Mesenchymal stem cell (in vitro differentiated cells and primary cell): ENCODE data around the gene SCUBE3.

Experiments
- DNase-seq: peaks from one replicate; pipeline ENCODE4 v3.0.0-alpha.2; 2013
- H2AFZ ChIP-seq: one replicate; pipeline ENCODE4 v1.6.1; 2013; ENCODE audit warnings: low read depth, mild to moderate bottlenecking, control low read depth, inconsistent platforms, low read length, moderate library complexity
- H2AK5ac ChIP-seq: 2 replicates; pipeline ENCODE4 v1.6.1; 2013; ENCODE audit warnings: low read length, moderate library complexity, mild to moderate bottlenecking, inconsistent platforms; ENCODE audit not compliant: severe bottlenecking
- H2BK120ac ChIP-seq: one replicate; pipeline ENCODE4 v1.6.1; 2013; ENCODE audit warnings: low read depth, mild to moderate bottlenecking, inconsistent platforms, low read length, moderate library complexity
- H2BK12ac ChIP-seq, 2 experiments: one replicate each; pipeline ENCODE4 v1.6.1; 2013; ENCODE audit warnings: inconsistent platforms in 2 of 2, low read length in 2 of 2, mild to moderate bottlenecking in 2 of 2, moderate library complexity in 2 of 2, control low read depth in 1 of 2
- H2BK15ac ChIP-seq: one replicate; pipeline ENCODE4 v1.6.1; 2013; ENCODE audit warnings: mild to moderate bottlenecking, low read depth, inconsistent platforms; ENCODE audit not compliant: poor library complexity, severe bottlenecking
- H2BK5ac ChIP-seq: 2 replicates; pipeline ENCODE4 v1.6.1; 2013; ENCODE audit warnings: low read depth, mild to moderate bottlenecking, low read length, control low read depth, inconsistent platforms; ENCODE audit not compliant: poor library complexity, severe bottlenecking
- H3K14ac ChIP-seq, 2 experiments: one replicate each; pipeline ENCODE4 v1.6.1; 2013; ENCODE audit warnings: inconsistent platforms in 2 of 2, low read length in 2 of 2, control low read depth in 1 of 2, mild to moderate bottlenecking in 1 of 2, moderate library complexity in 1 of 2
- H3K18ac ChIP-seq, 2 experiments: one replicate each; pipeline ENCODE4 v1.6.1; 2013; ENCODE audit warnings: inconsistent platforms in 2 of 2, low read length in 2 of 2, control low read depth in 1 of 2, low read depth in 1 of 2, mild to moderate bottlenecking in 1 of 2
- H3K23ac ChIP-seq, 2 experiments: one replicate each; pipeline ENCODE4 v1.6.1; 2013; ENCODE audit warnings: inconsistent platforms in 2 of 2, low read length in 2 of 2, mild to moderate bottlenecking in 2 of 2, moderate library complexity in 2 of 2, control low read depth in 1 of 2
- H3K27ac ChIP-seq: 2 replicates; pipeline ENCODE4 v1.5.1; 2013; ENCODE audit warnings: mild to moderate bottlenecking, moderate library complexity, low read length, control low read depth, inconsistent platforms; ENCODE audit not compliant: poor library complexity, severe bottlenecking
- H3K27me3 ChIP-seq, 2 experiments: 2 replicates each; pipeline versions ENCODE4 v1.6.1 to v1.7.0; 2013; ENCODE audit warnings: low read length in 2 of 2, mild to moderate bottlenecking in 2 of 2, moderate library complexity in 2 of 2, control low read depth in 1 of 2, inconsistent platforms in 1 of 2; ENCODE audit not compliant: control insufficient read depth in 1 of 2, insufficient read depth in 1 of 2
- H3K36me3 ChIP-seq, 2 experiments: 2 replicates each; pipeline versions ENCODE4 v1.6.1 to v1.7.0; 2013; ENCODE audit warnings: low read length in 2 of 2, control low read depth in 1 of 2, inconsistent platforms in 1 of 2, low read depth in 1 of 2, mild to moderate bottlenecking in 1 of 2; ENCODE audit not compliant: insufficient read depth in 2 of 2, control insufficient read depth in 1 of 2
- H3K4ac ChIP-seq, 2 experiments: one replicate each; pipeline ENCODE4 v1.6.1; 2013; ENCODE audit warnings: inconsistent platforms in 2 of 2, low read length in 2 of 2, mild to moderate bottlenecking in 2 of 2, moderate library complexity in 2 of 2, control low read depth in 1 of 2, low read depth in 1 of 2
- H3K4me1 ChIP-seq: 2 replicates; pipeline ENCODE4 v1.6.1; 2013; ENCODE audit warnings: low read depth, low read length, control low read depth; ENCODE audit not compliant: control insufficient read depth, insufficient read depth
- H3K4me2 ChIP-seq: 2 replicates; pipeline ENCODE4 v1.6.1; 2013; ENCODE audit warnings: low read length, mild to moderate bottlenecking, inconsistent platforms; ENCODE audit not compliant: poor library complexity, severe bottlenecking
- H3K4me3 ChIP-seq, 2 experiments: 2 replicates each; pipeline versions ENCODE4 v1.5.1 to v1.7.0; 2013; ENCODE audit warnings: low read length in 2 of 2, mild to moderate bottlenecking in 2 of 2, control low read depth in 1 of 2, low read depth in 1 of 2; ENCODE audit not compliant: insufficient read depth in 1 of 2
- H3K79me1 ChIP-seq: replicated peaks from 2 replicates; pipeline ENCODE4 v1.6.1; 2013; ENCODE audit warnings: mild to moderate bottlenecking, control low read depth, low read length, inconsistent platforms; ENCODE audit not compliant: poor library complexity, severe bottlenecking
- H3K9ac ChIP-seq: 2 replicates; pipeline ENCODE4 v1.7.0; 2013; ENCODE audit warnings: mild to moderate bottlenecking, low read length, moderate library complexity
- H3K9me3 ChIP-seq: 2 replicates; pipeline ENCODE4 v1.7.0; 2013; ENCODE audit warnings: mild to moderate bottlenecking, low read length; ENCODE audit not compliant: control insufficient read depth
- H4K8ac ChIP-seq: one replicate; pipeline ENCODE4 v1.6.1; 2013; ENCODE audit warnings: inconsistent platforms, mild to moderate bottlenecking, low read length, moderate library complexity
- H4K91ac ChIP-seq: one replicate; pipeline ENCODE4 v1.6.1; 2013; ENCODE audit warnings: mild to moderate bottlenecking, low read length, inconsistent platforms
- WGBS: methylation state at CpG from one replicate; pipeline ENCODE4 v1.1.7; 2013; ENCODE audit warnings: mixed read lengths; 5-methylcytosine and 5-hydroxymethylcytosine counted together

Gene SCUBE3

GRCh38 chr6:35229304-35229703 lies 15.5 kb downstream of the SCUBE3 start:
- H3K79me1 ChIP-seq, result peaks cover 3% of the 10 kb centered on the region
- no peak overlapping the region for H4K8ac ChIP-seq
- H2AK5ac ChIP-seq, result no peak overlapping the region
- H3K4me2 ChIP-seq, result no peak overlapping the region
- no peak overlapping the region for H2BK120ac ChIP-seq
- no peak overlapping the region for H2AFZ ChIP-seq
- no peak overlapping the region for H4K91ac ChIP-seq
- no peak overlapping the region for H3K23ac ChIP-seq
- H3K4ac ChIP-seq, result no peak overlapping the region
- 85% methylated on average over 2 of the region's 5 CpGs for WGBS
- H3K4me1 ChIP-seq, result peaks cover 1% of the 10 kb centered on the region
- no peak overlapping the region for H3K14ac ChIP-seq
- no peak overlapping the region for H3K27ac ChIP-seq
- H2BK12ac ChIP-seq, result no peak overlapping the region
- no peak overlapping the region for H3K4me3 ChIP-seq
- no peak overlapping the region for H2BK15ac ChIP-seq
- peaks cover 20 to 39% of the 10 kb centered on the region in 2 experiments for H3K36me3 ChIP-seq
- no peak overlapping the region for H3K18ac ChIP-seq
- H3K9ac ChIP-seq, result no peak overlapping the region
- no peaks in the 10 kb centered on the region for H3K9me3 ChIP-seq
- H2BK5ac ChIP-seq, result no peak overlapping the region
- no peaks in the 10 kb centered on the region for H3K27me3 ChIP-seq
- DNase-seq, result no peak

GRCh38 chr6:35230498-35230897 lies 16.7 kb downstream of the SCUBE3 start:
- Histone ChIP-seq H4K91ac (no peak overlapping the region), H2AFZ (no peak overlapping the region), H3K23ac (no peak overlapping the region), H3K79me1 (peaks cover 3% of the 10 kb centered on the region), H3K27me3 (no peaks in the 10 kb centered on the region), H3K9ac (no peak overlapping the region), H3K4me1 (peaks cover 1% of the 10 kb centered on the region), H3K36me3 (peaks cover 25 to 37% of the 10 kb centered on the region in 2 experiments), H2BK12ac (no peak overlapping the region), H2BK15ac (no peak overlapping the region), H2BK120ac (no peak overlapping the region), H3K4ac (no peak overlapping the region), H3K4me3 (no peak overlapping the region), H3K9me3 (peaks cover 5% of the 10 kb centered on the region), H3K18ac (no peak overlapping the region), H2BK5ac (no peak overlapping the region), H3K27ac (no peak overlapping the region), H3K4me2 (no peak overlapping the region), H4K8ac (no peak overlapping the region), H3K14ac (no peak overlapping the region), H2AK5ac (no peak overlapping the region)
- WGBS, result 100% methylated on average over 1 of the region's 1 CpG
- no peak for DNase-seq

- Histone ChIP-seq H2BK5ac (no peak overlapping the region), H2AFZ (no peak overlapping the region), H3K18ac (no peak overlapping the region), H3K4me3 (no peak overlapping the region), H3K9me3 (peaks cover 5% of the 10 kb centered on the region), H3K4ac (no peak overlapping the region), H3K36me3 (peaks cover 28 to 39% of the 10 kb centered on the region in 2 experiments), H3K27me3 (no peaks in the 10 kb centered on the region), H3K14ac (peak overlapping the region in 1 of 2 experiments; percentile 26), H3K9ac (no peak overlapping the region), H2BK15ac (no peak overlapping the region), H3K23ac (no peak overlapping the region), H4K8ac (no peak overlapping the region), H3K79me1 (peaks cover 4% of the 10 kb centered on the region), H2AK5ac (no peak overlapping the region), H2BK120ac (no peak overlapping the region), H2BK12ac (no peak overlapping the region), H3K4me2 (no peak overlapping the region), H4K91ac (no peak overlapping the region), H3K4me1 (peaks cover 1% of the 10 kb centered on the region), H3K27ac (no peak overlapping the region)
- DNase-seq, result no peak
- 91% methylated on average over 1 of the region's 1 CpG for WGBS
Measured at GRCh38 chr6:35230950-35231349, 17.2 kb downstream of the SCUBE3 start.

GRCh38 chr6:35231563-35231962 lies 17.8 kb downstream of the SCUBE3 start:
- no peak overlapping the region for H4K8ac ChIP-seq
- no peak overlapping the region for H3K18ac ChIP-seq
- no peak overlapping the region for H2AK5ac ChIP-seq
- H2BK5ac ChIP-seq, result no peak overlapping the region
- H3K23ac ChIP-seq, result no peak overlapping the region
- peaks cover 32 to 41% of the 10 kb centered on the region in 2 experiments for H3K36me3 ChIP-seq
- 98% methylated on average over 7 of the region's 7 CpGs for WGBS
- H3K4ac ChIP-seq, result no peak overlapping the region
- DNase-seq, result no peak
- H3K27me3 ChIP-seq, result no peaks in the 10 kb centered on the region
- H2BK120ac ChIP-seq, result no peak overlapping the region
- peaks cover 7% of the 10 kb centered on the region for H3K79me1 ChIP-seq
- no peak overlapping the region for H3K14ac ChIP-seq
- H2BK12ac ChIP-seq, result no peak overlapping the region
- H3K4me2 ChIP-seq, result no peak overlapping the region
- peaks cover 1% of the 10 kb centered on the region for H3K4me1 ChIP-seq
- no peak overlapping the region for H2BK15ac ChIP-seq
- H3K4me3 ChIP-seq, result no peak overlapping the region
- no peak overlapping the region for H2AFZ ChIP-seq
- no peak overlapping the region for H4K91ac ChIP-seq
- H3K9ac ChIP-seq, result no peak overlapping the region
- no peak overlapping the region for H3K27ac ChIP-seq
- H3K9me3 ChIP-seq, result peaks cover 5% of the 10 kb centered on the region
